ENCODE results near the gene LATS1. TPM values are rescaled to one million over a fixed set of nuclear protein-coding genes. Genes with fewer than 3 reads are reported as not detected.

Gene LATS1
- total RNA-seq, 1 experiment from 2014 or later = 25.1 TPM

DNA sequence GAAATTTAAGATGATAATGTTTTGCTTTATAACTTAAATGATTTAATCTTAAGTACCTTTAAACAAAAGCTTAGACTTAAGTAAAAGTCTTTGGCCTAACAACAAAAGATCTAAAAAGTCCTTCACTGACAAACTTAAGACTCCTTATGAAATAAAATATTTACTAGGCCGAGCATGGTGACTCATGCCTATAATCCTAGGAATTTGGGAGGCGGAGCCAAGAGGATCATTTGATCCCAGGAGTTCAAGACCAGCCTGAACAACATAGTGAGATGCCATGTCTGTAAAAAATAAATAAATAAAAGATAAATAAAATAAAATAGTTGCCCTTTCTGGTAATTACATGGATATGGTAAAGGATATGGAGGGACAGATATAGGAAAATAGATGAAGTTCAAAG lies 81.8 kb downstream of the LATS1 start:
- H4K20me1 ChIP-seq (ENCODE audit: control insufficient read depth, insufficient read depth, insufficient read length) = no peaks in the 10 kb centered on the region
- no peak overlapping the region for H3K23ac ChIP-seq (ENCODE audit: insufficient read length, low read depth, low read length)
- H3K79me1 ChIP-seq (ENCODE audit: insufficient read depth, low read depth, low read length, poor library complexity, severe bottlenecking) = no peaks in the 10 kb centered on the region
- no peak overlapping the region for H2AFZ ChIP-seq (ENCODE audit: low read length)
- no peak overlapping the region for H2BK5ac ChIP-seq (ENCODE audit: insufficient read length, low read length)
- H2BK120ac ChIP-seq (ENCODE audit: low read depth, low read length, poor library complexity, severe bottlenecking) = no peak overlapping the region
- no peak overlapping the region for H4K8ac ChIP-seq (replicated peaks; ENCODE audit: insufficient read length, low read depth, low read length)
- no peak overlapping the region for H3K4ac ChIP-seq (ENCODE audit: low read depth, low read length)
- no peaks in the 10 kb centered on the region for H3K79me2 ChIP-seq (ENCODE audit: insufficient read depth, low read length)
- WGBS (ENCODE audit: extremely low coverage, insufficient read length, low lambda C conversion rate) = no CpG with 5 or more reads among the region's 2 CpGs
- no peak overlapping the region for H2BK12ac ChIP-seq (ENCODE audit: insufficient read length, low read depth, low read length)
- H3K4me2 ChIP-seq (ENCODE audit: insufficient read depth, insufficient read length, low read length) = no peak overlapping the region
- no peak for DNase-seq
- no peak overlapping the region for H3K27ac Mint-ChIP-seq
- no peak for TF ChIP-seq CTCF (conservative IDR thresholded peaks at IDR 0.05)
- no peak overlapping the region for H3K18ac ChIP-seq (ENCODE audit: insufficient read length, low read depth, low read length)
- no peak overlapping the region for H4K5ac ChIP-seq (ENCODE audit: insufficient read length, low read depth, low read length)
- no peak overlapping the region for H3K9ac ChIP-seq (ENCODE audit: extremely low read depth, insufficient read length, low read length)
- no peaks in the 10 kb centered on the region for H3K4me1 ChIP-seq (ENCODE audit: insufficient read depth, low read length)
- no peak overlapping the region for H4K91ac ChIP-seq (ENCODE audit: insufficient read length, low read depth, low read length)
- no peak overlapping the region for H2BK20ac ChIP-seq (ENCODE audit: low read depth, low read length, poor library complexity, severe bottlenecking)
- no peak overlapping the region for H3K14ac ChIP-seq (ENCODE audit: insufficient read depth, low read length)
- H3K27me3 ChIP-seq (ENCODE audit: insufficient read depth, low read length) = no peaks in the 10 kb centered on the region
- H2AK5ac ChIP-seq (ENCODE audit: insufficient read length, low read length) = no peak overlapping the region
- no peaks in the 10 kb centered on the region for H3K23me2 ChIP-seq (ENCODE audit: insufficient read length, low read depth, low read length, poor library complexity, severe bottlenecking)
- no peak overlapping the region for H3T11ph ChIP-seq (ENCODE audit: low read length)
- H3K9me3 ChIP-seq (ENCODE audit: control insufficient read depth, low read depth, low read length) = no peaks in the 10 kb centered on the region
- H3K27ac ChIP-seq (ENCODE audit: insufficient read length, low read depth, low read length) = no peak overlapping the region
- no peak overlapping the region for H3K4me3 Mint-ChIP-seq
- H3K36me3 Mint-ChIP-seq (ENCODE audit: insufficient read depth in 1 of 3, low read depth in 3 of 3) = peaks cover 0 to 33% (median 4%) of the 10 kb centered on the region in 3 experiments; a peak in 4 of 7 replicates
- no peaks in the 10 kb centered on the region for H3K9me3 Mint-ChIP-seq
- H3K56ac ChIP-seq (ENCODE audit: insufficient read length, low read depth, low read length) = no peak overlapping the region
- H3K4me1 Mint-ChIP-seq = no peaks in the 10 kb centered on the region
- H2BK15ac ChIP-seq (ENCODE audit: low read depth, low read length) = no peak overlapping the region
- no peaks in the 10 kb centered on the region for H3K27me3 Mint-ChIP-seq (ENCODE audit: low read depth)
